Jurkat, Clone E6-1 (cell line): Measurements from ENCODE around the gene HFM1.
"Not testable (repeated sequence)": the region's sequence is repeated elsewhere in the genome, so short reads cannot be mapped to it uniquely, and the experiment has no call there.

Source experiments
- DNase-seq: peaks from one replicate; pipeline ENCODE4 v3.0.0-alpha.2; 2011; ENCODE audit warnings: low read depth, low spot score
- H3K4me3 ChIP-seq: 2 replicates; pipeline ENCODE4 v1.5.1; 2011; ENCODE audit warnings: mild to moderate bottlenecking, low read length, control low read depth, moderate library complexity

HFM1 gene

GRCh38 chr1:91374086-91374485 lies 30.6 kb downstream of the HFM1 start:
- no peak for DNase-seq
- H3K4me3 ChIP-seq: no peak overlapping the region

GRCh38 chr1:91372230-91372629 lies 32.4 kb downstream of the HFM1 start:
- DNase-seq, H3K4me3 ChIP-seq: not testable (repeated sequence)

GRCh38 chr1:91349524-91349923 lies 55.1 kb downstream of the HFM1 start:
- H3K4me3 ChIP-seq: no peak overlapping the region
- DNase-seq: no peak

GRCh38 chr1:91346824-91347223 lies 57.8 kb downstream of the HFM1 start:
- no peak for DNase-seq
- H3K4me3 ChIP-seq: no peak overlapping the region

- no peak overlapping the region for H3K4me3 ChIP-seq
- DNase-seq: no peak
Measured at GRCh38 chr1:91345395-91346005, 59.1 kb downstream of the HFM1 start.

GRCh38 chr1:91338501-91338900 lies 66.1 kb downstream of the HFM1 start:
- DNase-seq: no peak
- no peak overlapping the region for H3K4me3 ChIP-seq

- no peak for DNase-seq
- H3K4me3 ChIP-seq: no peak overlapping the region
Measured at GRCh38 chr1:91335603-91336002, 69.0 kb downstream of the HFM1 start.

GRCh38 chr1:91334856-91335255 lies 69.8 kb downstream of the HFM1 start:
- H3K4me3 ChIP-seq: no peak overlapping the region
- DNase-seq: no peak

GRCh38 chr1:91325456-91325855 lies 79.2 kb downstream of the HFM1 start:
- no peak overlapping the region for H3K4me3 ChIP-seq
- no peak for DNase-seq

GRCh38 chr1:91314643-91315042 lies 90.0 kb downstream of the HFM1 start:
- no peak for DNase-seq

GRCh38 chr1:91311672-91312071 lies 93.0 kb downstream of the HFM1 start:
- H3K4me3 ChIP-seq: no peak overlapping the region
- DNase-seq: no peak

More at GRCh38 chr1:91314643-91315042, 90.0 kb downstream of the HFM1 start:
- H3K4me3 ChIP-seq: no peak overlapping the region

GRCh38 chr1:91308544-91308943 lies 96.1 kb downstream of the HFM1 start:
- H3K4me3 ChIP-seq: no peak overlapping the region
- DNase-seq: no peak

GRCh38 chr1:91307784-91308409 lies 96.7 kb downstream of the HFM1 start:
- DNase-seq: no peak
- H3K4me3 ChIP-seq: no peak overlapping the region

GRCh38 chr1:91303165-91303564 lies 101.5 kb downstream of the HFM1 start:
- no peak overlapping the region for H3K4me3 ChIP-seq
- no peak for DNase-seq

- not testable (repeated sequence) for H3K4me3 ChIP-seq, DNase-seq
Measured at GRCh38 chr1:91288843-91289553, 115.6 kb downstream of the HFM1 start.

GRCh38 chr1:91286962-91287317 lies 117.7 kb downstream of the HFM1 start:
- DNase-seq, H3K4me3 ChIP-seq: not testable (repeated sequence)

GRCh38 chr1:91286259-91286961 lies 118.2 kb downstream of the HFM1 start:
- DNase-seq: not testable (repeated sequence)

GRCh38 chr1:91283421-91283726 lies 121.3 kb downstream of the HFM1 start:
- H3K4me3 ChIP-seq: no peak overlapping the region

More at GRCh38 chr1:91286259-91286961, 118.2 kb downstream of the HFM1 start:
- H3K4me3 ChIP-seq: not testable (repeated sequence)

GRCh38 chr1:91282695-91283420 lies 121.8 kb downstream of the HFM1 start:
- DNase-seq: peak; percentile 76
- H3K4me3 ChIP-seq: no peak overlapping the region

More at GRCh38 chr1:91283421-91283726, 121.3 kb downstream of the HFM1 start:
- no peak for DNase-seq
